NCI-H2107 treated with DMSO at 0.1 percent for 48 hours (cell line): ENCODE results near the gene TIMP4.
A peak's percentile ranks its signal among the peaks of the same experiment; 100 is the strongest.

ENCODE experiments used
- DNase-seq: peaks from one replicate; lab custom pipeline; 2025; ENCODE audit not compliant: unreplicated experiment; lab: John Stamatoyannopoulos, UW

Gene TIMP4

GRCh38 chr3:12186046-12186445 lies 27.3 kb upstream of the TIMP4 start:
- DNase-seq, result no peak

DNA sequence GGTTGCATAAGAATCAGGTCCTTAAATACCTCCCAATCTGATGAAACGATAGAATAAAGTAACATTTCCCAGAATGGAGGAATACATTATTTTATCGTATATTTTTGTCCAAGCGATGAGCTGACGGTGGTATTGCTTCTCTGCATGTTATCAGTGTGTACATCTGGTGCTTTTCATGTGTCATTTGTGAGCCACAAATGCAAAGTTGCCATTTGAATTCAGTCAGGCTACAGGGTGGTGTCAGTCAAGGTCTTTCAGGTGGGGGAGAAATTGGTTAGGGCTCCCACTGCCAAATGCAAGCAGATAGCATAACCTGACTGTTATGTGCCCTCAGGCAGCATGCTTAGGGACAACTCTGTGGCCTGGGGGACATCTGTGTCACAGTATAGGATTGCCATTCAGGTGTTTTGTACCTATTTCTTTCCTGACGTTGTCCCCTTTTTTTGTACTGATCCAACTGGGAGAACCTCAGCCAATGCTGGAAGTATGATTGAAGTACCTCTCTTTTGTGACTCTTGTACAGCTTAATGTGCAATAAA lies 26.5 kb upstream of the TIMP4 start:
- no peak for DNase-seq

- no peak for DNase-seq
These were observed 25.8 kb upstream of the TIMP4 start for GRCh38 chr3:12184541-12184940.

GRCh38 chr3:12182687-12183441 lies 24.2 kb upstream of the TIMP4 start:
- DNase-seq, result no peak

- DNase-seq, result no peak
These were observed 23.1 kb upstream of the TIMP4 start for GRCh38 chr3:12181806-12182205.

- DNase-seq, result no peak
These were observed 22.6 kb upstream of the TIMP4 start for GRCh38 chr3:12181301-12181700.

GRCh38 chr3:12180631-12181030 lies 21.9 kb upstream of the TIMP4 start:
- DNase-seq, result no peak

GRCh38 chr3:12180218-12180617 lies 21.5 kb upstream of the TIMP4 start:
- DNase-seq, result no peak

- no peak for DNase-seq
These were observed 20.7 kb upstream of the TIMP4 start for GRCh38 chr3:12179441-12179840.

GRCh38 chr3:12178091-12178820 lies 19.5 kb upstream of the TIMP4 start:
- no peak for DNase-seq

DNA sequence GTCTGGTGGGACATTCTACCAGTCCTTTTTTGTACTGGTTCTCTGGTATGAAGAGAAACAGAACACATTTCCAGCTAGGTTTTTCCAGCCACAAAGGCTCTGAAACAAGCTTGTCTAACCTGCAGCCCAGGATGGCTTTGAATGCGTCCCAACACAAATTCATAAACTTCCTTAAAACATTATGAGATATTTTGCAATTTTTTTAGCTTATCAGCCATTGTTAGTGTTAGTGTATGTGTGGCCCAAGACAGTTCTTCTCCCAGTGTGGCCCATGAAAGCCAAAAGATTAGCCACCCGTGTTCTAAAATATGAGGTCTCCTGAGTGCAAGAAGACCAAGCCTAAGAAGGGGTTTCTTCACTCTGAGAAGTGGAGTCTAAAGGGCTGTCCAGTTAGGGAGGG lies 18.4 kb upstream of the TIMP4 start:
- DNase-seq, result no peak

- no peak for DNase-seq
These were observed 17.2 kb upstream of the TIMP4 start for GRCh38 chr3:12175844-12176453.

- no peak for DNase-seq
These were observed 16.5 kb upstream of the TIMP4 start for GRCh38 chr3:12175137-12175593.

- no peak for DNase-seq
These were observed 11.5 kb upstream of the TIMP4 start for GRCh38 chr3:12170207-12170606.

DNA sequence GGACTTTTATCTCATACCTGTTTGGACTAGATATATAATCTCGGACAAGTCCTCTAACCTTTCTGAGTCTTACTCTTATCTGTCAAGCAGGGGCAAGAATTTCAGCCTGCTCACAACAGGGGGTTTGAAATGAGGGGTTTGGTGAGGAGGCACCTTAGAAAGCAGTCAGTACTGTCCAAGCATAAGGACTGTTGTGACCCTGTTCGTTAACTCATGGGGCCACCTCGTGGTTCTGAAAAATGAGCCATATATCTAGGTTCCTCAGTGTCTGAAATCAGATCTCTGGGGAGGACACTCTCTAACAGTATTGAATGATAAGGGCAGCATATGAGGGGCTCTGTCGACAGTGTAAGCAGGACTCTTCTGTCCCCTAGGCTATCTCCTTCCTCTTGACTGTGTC lies 7.2 kb upstream of the TIMP4 start:
- no peak for DNase-seq

DNA sequence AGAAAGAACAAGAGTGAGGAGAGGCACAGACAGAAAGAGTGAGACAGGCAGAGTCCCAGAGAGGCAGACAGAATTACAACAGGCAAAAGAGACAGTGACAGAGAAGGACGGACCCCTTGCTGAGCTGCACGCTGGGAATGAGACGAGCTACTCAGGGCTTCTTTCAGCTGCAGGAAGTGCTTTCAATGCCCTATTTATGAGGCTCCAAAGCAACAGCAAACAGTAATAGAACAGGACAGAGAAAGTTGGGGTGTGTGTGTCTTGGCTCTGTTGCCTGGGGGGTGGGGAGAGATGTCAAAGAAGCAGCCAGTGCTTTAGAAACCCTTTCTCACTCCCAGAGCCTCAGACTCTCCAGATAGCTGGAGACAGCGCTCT lies 502 bp upstream of the TIMP4 start:
- peak; percentile 29 for DNase-seq

- DNase-seq, result no peak
These were observed 1.7 kb downstream of the TIMP4 start for GRCh38 chr3:12157026-12157425.

- DNase-seq, result no peak
These were observed 2.9 kb downstream of the TIMP4 start for GRCh38 chr3:12155828-12156227.

GRCh38 chr3:12155264-12155663 lies 3.4 kb downstream of the TIMP4 start:
- DNase-seq, result no peak

GRCh38 chr3:12154151-12154550 lies 4.6 kb downstream of the TIMP4 start:
- DNase-seq, result no peak

- DNase-seq, result no peak
These were observed 8.6 kb downstream of the TIMP4 start for GRCh38 chr3:12150112-12150511.

DNA sequence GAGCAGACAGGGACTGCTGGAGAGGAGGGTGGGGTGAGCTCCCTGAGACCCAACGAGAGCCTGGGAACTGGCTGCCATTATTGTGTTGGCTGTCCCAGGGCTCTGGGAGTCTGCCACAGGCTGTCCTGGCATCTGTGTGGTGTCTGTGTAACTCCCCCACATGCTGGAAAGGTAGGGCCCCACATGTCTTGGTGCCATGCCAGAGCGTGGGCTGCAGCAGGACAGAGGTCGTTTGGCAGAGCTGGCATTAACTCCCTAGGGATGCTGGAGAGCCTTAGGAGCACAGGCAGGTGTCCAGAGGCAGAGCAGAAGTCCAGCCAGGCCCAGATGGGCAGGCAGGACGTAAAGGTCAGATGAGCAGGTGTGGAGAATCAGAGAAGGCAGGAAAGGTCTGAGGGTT lies 9.7 kb downstream of the TIMP4 start:
- no peak for DNase-seq
